Astrocyte of the hippocampus (primary cell): ENCODE data around the gene PROCR.
"Not testable (repeated sequence)": the region's sequence is repeated elsewhere in the genome, so short reads cannot be mapped to it uniquely, and the experiment has no call there.

Experiments used
- DNase-seq: peaks from one replicate; pipeline ENCODE4 v3.0.0; 2011; ENCODE audit warnings: low read depth, low spot score

The PROCR gene

DNA sequence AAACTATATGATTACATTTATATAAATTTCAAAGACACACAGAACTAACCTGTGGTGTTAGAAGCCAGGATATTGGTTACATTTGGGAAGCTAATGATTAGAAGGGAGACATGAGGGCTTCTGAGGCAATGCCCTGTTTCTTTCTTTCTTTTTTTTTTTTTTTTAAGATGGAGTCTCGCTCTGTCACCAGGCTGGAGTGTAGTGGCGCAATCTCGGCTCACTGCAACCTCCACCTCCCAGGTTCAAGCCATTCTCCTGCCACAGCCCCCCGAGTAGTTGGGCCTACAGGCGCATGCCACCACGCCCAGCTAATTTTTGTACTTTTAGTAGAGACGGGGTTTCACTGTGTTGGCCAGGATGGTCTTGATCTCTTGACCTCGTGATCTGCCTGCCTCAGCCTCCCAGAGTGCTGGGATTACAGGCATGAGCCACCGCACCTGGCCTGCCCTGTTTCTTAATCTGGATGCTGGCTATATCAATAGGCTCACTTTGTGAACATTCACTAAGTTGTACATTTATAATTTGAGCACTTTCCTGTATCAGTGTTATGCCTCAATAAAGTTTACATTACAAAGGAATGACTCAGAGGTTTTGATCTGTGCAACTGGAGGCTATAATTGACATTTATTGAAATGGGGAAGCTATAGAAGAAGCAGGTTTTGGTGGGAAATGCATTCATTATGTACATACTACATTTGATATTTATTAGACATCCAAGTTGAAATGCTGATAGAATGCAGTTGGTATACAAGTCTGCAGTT, 21.3 kb downstream of the PROCR start:
- DNase-seq, result not testable (repeated sequence)

DNA sequence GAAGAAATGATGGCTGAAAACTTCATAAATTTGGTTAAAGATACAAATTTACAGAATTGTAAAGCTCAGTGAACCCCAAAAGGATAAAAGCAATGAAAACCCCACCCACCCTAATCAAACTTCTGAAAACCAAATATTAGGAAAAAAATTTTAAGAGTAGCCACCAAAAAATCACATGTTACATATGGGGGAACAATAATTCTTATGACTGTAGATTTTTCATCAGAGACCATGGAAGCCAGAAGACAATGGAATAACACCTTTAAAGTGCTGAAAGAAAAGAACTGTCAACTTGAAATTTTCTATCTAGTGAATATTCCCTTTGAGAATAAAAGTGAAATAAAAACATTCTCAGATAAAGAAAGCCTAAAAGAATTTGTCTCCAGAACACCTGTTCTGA, 24.4 kb downstream of the PROCR start:
- no peak for DNase-seq

DNA sequence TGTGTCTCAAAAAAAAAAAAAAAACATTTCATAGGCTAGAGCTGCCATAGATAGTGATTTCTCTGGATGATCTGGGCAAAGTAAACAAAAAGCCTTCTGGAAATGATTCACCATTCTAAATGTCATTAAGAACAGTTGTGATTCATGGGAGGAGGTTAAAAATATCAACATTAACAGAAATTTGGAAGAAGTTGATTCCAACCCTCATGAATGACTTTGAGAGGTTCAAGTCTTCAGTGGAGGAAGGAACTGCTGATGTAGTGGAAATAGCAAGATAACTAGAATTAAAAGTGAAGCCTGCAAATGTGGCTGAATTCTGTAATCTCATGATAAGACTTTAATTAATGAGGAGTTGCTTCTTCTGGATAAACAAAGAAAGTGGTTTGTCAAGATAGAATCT, 27.9 kb downstream of the PROCR start:
- DNase-seq, result no peak

DNA sequence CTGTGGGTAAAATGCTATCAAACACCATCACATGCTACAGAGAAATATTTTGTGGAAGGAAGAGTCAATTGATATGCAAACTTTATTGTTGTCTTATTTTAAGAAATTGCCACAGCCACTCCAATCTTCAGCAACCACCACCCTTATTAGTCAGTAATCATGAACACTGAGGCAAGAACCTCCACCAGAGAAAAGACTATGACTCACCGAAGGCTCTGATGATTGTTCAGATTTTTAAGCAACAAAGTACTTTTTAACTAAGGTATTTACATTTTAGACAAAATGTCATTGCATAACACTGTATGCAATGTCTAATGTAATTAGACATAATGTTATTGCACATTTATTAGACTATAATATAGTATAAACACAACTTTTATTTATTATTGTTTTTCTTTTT, 28.4 kb downstream of the PROCR start:
- DNase-seq, result peak; percentile 49

DNA sequence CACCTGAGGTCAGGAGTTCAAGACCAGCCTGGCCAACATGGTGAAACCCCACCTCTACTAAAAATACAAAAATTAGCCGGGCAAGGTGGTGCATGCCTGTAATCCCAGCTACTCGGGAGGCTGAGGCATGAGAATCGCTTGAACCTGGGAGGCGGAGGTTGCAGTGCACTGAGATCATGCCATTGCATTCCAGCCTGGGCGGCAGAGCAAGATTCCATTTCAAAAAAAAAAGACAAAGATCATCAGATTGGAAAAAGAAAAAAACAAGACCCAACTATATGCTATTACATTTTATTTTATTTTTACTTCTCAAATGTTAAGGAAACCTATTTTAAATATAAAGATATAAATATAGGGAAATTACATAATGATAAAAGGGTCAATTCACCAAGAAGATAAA, 29.6 kb downstream of the PROCR start:
- DNase-seq, result not testable (repeated sequence)

DNA sequence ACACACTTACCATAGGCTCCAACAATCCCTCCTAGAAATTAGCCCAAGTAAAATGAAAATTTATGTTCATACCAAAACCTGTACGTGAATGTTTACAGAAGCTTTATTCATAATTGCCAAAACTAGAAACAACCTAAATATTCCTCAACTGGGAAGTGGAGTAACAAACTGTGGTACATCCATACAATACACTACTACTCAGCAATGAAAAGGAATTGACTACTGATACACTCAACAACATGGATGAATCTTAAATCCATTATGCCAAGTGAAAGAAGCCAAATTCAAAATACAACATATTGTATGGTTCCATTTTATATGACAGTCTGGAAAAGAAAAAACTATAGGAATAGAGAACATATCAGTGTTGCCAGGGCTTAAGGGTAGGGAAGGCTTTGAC, 34.9 kb downstream of the PROCR start:
- DNase-seq, result no peak

DNA sequence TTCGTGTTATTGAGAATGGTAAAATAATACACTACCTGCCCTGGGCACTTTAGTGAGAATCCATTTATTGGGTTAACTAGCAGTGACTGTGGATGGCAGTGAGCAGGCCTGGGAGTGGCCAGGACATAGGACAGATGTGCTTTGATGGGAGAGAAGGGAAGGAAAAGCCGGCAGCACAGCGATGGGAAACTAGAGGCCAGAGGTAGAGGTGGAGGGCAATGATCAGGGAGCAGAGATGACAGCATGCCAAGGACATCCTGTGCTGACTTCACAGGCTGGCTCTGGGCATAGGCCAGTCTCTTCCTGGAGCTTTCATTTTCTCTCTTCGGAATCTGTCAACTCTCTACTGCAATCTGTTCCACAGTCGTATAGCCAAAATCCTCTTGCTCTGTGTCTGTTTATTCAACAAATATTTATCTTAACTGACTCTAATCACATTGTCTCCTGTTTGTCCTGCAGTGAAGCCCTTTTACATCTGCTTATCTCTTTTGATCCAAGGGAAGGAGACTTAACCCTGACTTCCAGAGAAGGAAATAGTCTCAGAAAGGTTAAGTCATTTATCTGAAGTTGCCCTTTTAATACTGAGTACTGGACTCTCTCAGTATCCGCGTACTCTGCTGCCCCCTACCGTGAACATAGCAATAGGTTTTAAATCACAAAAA, 36.2 kb downstream of the PROCR start:
- DNase-seq, result peak; percentile 87

DNA sequence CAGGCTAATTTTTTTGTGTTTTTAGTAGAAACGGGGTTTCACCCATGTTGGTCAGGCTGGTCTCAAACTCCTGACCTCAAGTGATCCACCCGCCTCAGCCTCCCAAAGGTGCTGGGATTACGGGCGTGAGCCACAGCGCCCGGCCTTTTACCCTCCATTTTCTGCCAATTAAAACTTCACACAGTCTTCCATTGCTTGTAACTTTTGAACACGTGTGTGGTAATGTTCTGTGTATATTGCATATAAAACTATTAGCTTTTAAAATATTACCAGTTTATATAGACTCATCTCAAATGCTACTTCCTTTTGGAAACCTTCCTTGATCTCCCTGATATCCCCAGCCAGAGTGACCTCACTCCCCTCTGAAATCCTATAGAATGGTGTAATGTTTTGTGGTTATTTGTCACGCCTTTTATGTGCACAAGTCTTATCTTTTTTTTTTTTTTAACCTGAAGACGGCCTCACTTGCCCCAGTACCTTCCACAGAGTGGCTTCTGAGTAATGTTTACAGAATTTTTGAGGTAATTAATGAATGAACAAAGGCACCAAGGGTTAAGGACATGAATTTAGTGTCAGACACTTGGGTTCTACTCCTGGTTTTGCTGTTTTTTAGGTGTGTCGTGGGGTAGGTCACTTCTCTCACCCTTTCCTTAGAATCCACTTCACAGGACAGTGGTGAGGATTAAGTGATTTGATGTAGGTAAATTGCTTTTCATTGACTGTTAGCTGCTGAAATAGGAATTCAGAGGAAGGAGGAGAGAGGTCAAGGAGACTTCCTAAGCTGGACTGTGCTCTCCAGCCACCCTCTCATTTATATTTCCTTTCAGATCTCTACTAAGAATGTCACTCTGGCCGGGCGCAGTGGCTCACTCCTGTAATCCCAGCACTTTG, 43.4 kb downstream of the PROCR start:
- peak; percentile 57 for DNase-seq

DNA sequence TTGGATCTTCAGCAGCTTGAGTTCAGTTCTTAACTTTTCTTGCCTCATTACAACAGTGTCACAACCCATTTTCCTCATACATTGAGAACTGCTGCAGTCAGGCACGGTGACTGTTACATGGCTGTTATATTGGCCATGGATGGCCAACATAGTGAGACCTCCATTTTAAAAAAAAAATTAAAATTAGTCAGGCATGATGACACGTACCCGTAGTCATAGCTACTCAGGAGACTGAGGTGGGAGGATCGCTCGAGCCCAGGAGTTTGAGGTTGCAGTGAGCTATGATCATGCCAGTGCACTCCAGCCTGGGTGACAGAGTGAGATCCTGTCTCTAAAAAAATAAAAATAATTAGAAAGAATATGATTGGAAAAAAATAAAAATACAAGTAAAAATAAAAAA, 44.7 kb downstream of the PROCR start:
- no peak for DNase-seq

DNA sequence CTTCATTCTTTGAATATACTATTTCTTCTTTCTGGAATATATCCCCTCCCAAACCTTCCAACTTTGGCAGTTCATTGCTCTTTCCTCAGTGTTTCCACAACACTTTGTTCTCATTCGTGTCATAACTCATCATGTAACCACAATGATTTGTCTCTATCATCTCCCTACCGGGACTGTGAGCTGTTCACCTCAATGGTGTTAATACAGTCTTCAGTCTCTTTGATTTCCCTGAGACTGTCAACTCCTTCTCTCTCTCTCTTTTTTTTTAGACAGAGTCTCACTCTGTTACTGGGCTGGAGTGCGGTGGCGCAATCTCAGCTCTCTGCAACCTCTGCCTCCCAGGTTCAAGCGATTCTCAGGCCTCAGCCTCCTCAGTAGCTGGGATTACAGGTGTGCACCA, 52.1 kb downstream of the PROCR start:
- no peak for DNase-seq

DNA sequence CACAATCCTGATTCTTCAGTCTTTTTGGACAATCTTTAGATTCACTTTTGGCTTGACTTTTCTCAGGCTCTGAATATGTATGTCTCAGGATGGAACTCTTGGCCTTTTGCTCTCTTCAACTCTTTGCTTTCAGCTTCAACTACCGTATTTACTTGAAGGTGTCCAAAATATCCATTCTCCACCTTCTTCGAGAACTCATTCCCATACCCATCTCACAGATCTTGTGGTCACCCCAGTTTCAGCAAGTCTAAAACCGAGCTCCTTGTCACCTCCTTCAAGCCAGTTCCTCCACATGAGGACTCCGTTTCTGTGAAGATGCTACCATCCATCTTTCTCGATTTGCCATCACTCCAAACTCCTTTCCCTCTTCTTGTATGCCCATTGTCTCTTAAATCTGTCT, 52.7 kb downstream of the PROCR start:
- DNase-seq, result no peak

DNA sequence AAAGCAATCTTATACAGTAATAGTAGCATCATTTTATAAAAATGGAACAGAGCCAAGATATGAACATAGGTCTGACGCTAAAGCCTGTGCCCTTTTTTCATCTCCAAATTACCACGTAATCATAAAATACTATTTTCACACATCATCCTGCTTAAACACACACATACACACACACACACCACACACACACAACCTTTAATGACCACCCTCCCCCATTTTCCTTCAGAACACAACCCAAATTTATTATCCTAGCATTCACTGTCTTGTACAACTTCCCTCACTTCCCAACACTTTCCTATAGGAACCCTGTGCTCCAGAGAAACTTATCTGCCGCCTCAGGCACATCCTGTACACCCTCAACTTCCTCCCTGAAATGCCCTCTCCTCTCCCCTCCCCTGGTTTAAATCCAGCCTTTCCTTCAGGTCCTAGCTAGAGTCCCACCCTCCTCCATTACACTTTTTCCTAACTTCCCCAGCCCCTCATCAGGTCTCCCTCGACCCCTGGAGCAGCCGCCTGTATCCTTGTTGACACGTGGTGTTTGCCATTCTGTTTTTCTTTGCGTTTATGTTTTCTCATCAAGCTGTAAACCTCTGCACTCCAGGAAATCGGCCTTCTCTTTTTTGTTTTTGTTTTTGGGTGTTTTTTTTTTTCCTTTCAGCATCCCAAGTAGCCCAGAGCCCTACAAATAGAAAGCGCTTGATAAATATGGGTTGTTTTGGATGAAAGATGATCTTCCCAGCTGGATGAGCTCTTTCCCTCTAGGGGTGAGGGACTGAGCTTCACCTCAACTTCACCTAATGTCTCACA, 53.6 kb downstream of the PROCR start:
- no peak for DNase-seq

DNA sequence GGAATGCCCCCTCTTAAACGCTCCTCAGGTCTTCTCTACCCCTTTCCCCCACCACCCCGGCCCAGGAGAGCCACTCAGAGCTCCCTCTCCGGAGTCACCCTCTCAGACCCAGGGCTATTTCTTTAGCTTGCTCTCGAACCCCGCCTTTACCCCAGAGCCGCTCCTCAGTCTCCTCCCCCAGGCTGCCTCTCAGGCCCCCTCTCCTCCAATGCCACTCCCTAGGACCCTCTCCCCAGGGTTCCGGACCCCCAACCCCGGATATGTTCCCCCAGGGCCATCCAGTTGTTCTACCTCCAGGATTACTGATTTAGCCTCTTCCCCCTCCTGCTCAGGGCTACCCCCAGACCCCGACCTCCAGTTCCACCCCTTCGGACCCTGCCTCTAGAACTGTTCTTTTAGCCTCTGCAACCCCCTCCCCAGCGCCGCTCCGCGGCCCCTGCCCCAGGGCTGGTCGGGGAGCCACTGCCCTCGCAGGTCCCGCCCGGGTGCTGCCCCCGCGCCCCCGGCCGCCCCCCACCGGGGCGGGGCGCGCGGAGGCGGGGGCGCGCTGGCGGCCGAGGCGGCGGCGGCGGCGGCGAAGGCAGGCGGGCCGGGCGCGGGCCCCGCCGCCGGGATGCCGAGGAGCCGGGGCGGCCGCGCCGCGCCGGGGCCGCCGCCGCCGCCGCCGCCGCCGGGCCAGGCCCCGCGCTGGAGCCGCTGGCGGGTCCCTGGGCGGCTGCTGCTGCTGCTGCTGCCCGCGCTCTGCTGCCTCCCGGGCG, 54.4 kb downstream of the PROCR start, which contains the start of gene MMP24:
Gene MMP24, plus strand, starts transcription at position 565 of the 758 bp plus-strand sequence. Its CDS starts 49 bp downstream, at position 614.
- DNase-seq, result peak; percentile 2
